ENCODE data around the gene LSAMP. TPM values are rescaled to one million over a fixed set of nuclear protein-coding genes. Genes with fewer than 3 reads are reported as not detected.

Gene LSAMP
- total and polyA plus RNA-seq, 2 of the 8 experiments (the other 6 are each of a cell fraction or from before 2014, with no cell fraction given): 1.8 to 5.7 TPM

DNA sequence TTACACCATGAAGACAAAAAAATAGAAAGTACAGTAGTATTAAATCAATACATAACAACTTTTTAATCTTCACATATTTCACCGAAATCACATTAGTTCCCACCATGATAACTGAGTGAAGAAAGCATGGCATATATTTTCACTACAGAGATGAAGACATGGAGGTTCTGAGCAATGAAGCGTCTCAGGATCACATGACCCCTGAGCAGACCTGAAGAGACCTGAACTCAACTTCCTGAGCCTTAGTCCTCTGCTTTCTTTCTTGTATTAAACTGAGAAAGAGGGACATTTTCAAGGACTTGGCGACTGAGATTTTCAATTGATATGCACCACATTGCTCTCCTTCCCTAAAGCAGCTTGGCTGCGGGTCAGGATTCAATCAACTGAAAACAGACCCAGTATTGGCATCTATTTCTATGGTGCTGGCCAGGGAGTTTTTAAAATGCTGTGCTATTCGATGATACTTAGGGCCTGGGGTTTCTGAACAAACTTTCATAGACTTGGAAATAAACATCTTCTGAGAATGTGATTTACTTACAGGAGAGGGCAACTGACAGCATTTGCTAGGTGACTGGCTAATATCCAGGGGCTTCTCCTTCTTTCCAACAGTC lies 165.1 kb downstream of the LSAMP start (continued):
- no peak for TF ChIP-seq RFX5 (IDR thresholded peaks at IDR 0.05; ENCODE audit: borderline replicate concordance, low read depth, low read length)
- TF ChIP-seq TAF1 (IDR thresholded peaks at IDR 0.05; ENCODE audit: low read depth, low read length): no peak
- TF ChIP-seq KDM5A (IDR thresholded peaks at IDR 0.05; ENCODE audit: low read length): no peak

Measured in H1 (cell line).